ENCODE data around the gene ALK.

- TF ChIP-seq, protein P1, sequence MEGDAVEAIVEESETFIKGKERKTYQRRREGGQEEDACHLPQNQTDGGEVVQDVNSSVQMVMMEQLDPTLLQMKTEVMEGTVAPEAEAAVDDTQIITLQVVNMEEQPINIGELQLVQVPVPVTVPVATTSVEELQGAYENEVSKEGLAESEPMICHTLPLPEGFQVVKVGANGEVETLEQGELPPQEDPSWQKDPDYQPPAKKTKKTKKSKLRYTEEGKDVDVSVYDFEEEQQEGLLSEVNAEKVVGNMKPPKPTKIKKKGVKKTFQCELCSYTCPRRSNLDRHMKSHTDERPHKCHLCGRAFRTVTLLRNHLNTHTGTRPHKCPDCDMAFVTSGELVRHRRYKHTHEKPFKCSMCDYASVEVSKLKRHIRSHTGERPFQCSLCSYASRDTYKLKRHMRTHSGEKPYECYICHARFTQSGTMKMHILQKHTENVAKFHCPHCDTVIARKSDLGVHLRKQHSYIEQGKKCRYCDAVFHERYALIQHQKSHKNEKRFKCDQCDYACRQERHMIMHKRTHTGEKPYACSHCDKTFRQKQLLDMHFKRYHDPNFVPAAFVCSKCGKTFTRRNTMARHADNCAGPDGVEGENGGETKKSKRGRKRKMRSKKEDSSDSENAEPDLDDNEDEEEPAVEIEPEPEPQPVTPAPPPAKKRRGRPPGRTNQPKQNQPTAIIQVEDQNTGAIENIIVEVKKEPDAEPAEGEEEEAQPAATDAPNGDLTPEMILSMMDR (conservative IDR thresholded peaks at IDR 0.05; ENCODE audit: low read depth, low read length) = no peak
- TF ChIP-seq EZH2 (IDR thresholded peaks at IDR 0.05; ENCODE audit: borderline replicate concordance, low read depth, low read length, poor library complexity, severe bottlenecking) = no peak
Observed at GRCh38 chr2:29628862-29629261, 292.5 kb downstream of the ALK start.

All from A673 (cell line).